ENCODE results near the gene AK2. TPM values are rescaled to one million over a fixed set of nuclear protein-coding genes. Genes with fewer than 3 reads are reported as not detected.

The AK2 gene
- total and polyA plus RNA-seq, 10 of the 15 experiments (the other 5 are each of a cell fraction or from before 2014, with no cell fraction given) = 52.3 to 500 (median 278) TPM

DNA sequence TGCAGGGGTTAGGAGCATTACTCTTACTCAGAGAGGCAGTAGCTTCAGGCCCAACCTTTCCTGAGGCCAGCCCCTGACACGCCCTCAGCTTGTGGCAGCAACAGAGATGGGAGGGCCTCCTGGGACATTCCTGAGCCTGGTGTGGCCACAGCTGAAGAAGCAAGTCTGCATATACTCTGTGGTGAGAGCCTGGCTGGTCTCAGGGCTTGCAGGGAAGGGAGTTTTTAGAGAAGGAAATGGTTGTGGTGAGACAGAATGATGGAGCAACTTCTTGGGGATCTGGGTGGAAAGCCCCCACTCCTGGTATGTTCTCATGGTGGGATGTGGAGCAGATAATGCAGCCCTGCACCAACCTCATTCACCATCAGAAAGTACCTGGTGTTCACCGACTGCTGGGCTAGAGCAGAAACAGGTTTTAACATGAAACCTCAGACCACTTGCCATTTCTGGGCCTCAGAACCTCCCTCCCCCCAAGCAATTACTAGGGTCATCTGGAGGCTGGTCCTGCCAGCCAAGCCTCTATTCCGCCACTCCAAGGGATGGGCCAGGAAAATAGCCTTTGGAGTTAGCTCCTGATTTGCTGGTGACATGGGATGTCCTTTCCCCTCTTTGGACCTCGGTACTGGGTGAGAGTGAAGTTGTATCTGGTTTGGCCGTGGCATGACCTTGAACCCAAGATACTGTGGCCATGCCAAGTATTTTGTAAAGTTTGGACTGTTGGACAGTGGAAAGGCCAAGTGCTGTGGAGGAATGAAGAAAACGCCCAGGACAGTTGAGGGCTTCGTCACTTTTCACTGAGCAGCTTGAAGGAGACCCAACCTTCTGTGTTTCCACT lies 44.0 kb downstream of the AK2 start (continued):
- TF ChIP-seq, protein P1, sequence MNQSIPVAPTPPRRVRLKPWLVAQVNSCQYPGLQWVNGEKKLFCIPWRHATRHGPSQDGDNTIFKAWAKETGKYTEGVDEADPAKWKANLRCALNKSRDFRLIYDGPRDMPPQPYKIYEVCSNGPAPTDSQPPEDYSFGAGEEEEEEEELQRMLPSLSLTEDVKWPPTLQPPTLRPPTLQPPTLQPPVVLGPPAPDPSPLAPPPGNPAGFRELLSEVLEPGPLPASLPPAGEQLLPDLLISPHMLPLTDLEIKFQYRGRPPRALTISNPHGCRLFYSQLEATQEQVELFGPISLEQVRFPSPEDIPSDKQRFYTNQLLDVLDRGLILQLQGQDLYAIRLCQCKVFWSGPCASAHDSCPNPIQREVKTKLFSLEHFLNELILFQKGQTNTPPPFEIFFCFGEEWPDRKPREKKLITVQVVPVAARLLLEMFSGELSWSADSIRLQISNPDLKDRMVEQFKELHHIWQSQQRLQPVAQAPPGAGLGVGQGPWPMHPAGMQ (IDR thresholded peaks at IDR 0.05; ENCODE audit: borderline replicate concordance) = no peak
- peak in 1 of 2 experiments; percentile 64; a peak in 1 of 4 replicates for TF ChIP-seq ETV6 (conservative IDR thresholded peaks at IDR 0.05 in 1 of 2, IDR thresholded peaks at IDR 0.05 in 1 of 2; ENCODE audit: borderline replicate concordance in 1 of 2, low read depth in 1 of 2)
- no peak for TF ChIP-seq ZNF384 (IDR thresholded peaks at IDR 0.05; ENCODE audit: borderline replicate concordance, low read depth, low read length)
- TF ChIP-seq EGR1 (IDR thresholded peaks at IDR 0.05; ENCODE audit: borderline replicate concordance in 1 of 2, low read depth in 2 of 2, low read length in 2 of 2) = no peak
- TF ChIP-seq SREBF1 (IDR thresholded peaks at IDR 0.05; ENCODE audit: low read length) = no peak
- no peak for TF ChIP-seq NRF1 (conservative IDR thresholded peaks at IDR 0.05; ENCODE audit: low read depth, low read length)
- no peak for TF ChIP-seq SREBF2 (IDR thresholded peaks at IDR 0.05; ENCODE audit: low read length)
- TF ChIP-seq POLR2AphosphoS5 (IDR thresholded peaks at IDR 0.05; ENCODE audit: low read length) = 0 out of 2 replicates have a peak, but pooled peaks have one; percentile 47
- TF ChIP-seq, protein P2, sequence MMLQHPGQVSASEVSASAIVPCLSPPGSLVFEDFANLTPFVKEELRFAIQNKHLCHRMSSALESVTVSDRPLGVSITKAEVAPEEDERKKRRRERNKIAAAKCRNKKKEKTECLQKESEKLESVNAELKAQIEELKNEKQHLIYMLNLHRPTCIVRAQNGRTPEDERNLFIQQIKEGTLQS (IDR thresholded peaks at IDR 0.05; ENCODE audit: borderline replicate concordance, extremely low read depth, low read depth, low read length) = no peak
- TF ChIP-seq KDM1A (IDR thresholded peaks at IDR 0.05; ENCODE audit: borderline replicate concordance) = no peak
- TF ChIP-seq HDAC2 (IDR thresholded peaks at IDR 0.05) = 0 out of 2 replicates have a peak, but pooled peaks have one; percentile 17
- peak; percentile 88 for TF ChIP-seq POU2F2 (IDR thresholded peaks at IDR 0.05; ENCODE audit: borderline replicate concordance, low read depth, low read length)
- TF ChIP-seq CEBPB (IDR thresholded peaks at IDR 0.05; ENCODE audit: borderline replicate concordance in 1 of 2, low read depth in 2 of 2, low read length in 2 of 2) = 0 out of 4 replicates have a peak, but pooled peaks of 1 of the 2 experiments have one; percentile 28
- no peak for TF ChIP-seq MEF2A (IDR thresholded peaks at IDR 0.05; ENCODE audit: insufficient read depth, low read depth, low read length)
- TF ChIP-seq, protein P3, sequence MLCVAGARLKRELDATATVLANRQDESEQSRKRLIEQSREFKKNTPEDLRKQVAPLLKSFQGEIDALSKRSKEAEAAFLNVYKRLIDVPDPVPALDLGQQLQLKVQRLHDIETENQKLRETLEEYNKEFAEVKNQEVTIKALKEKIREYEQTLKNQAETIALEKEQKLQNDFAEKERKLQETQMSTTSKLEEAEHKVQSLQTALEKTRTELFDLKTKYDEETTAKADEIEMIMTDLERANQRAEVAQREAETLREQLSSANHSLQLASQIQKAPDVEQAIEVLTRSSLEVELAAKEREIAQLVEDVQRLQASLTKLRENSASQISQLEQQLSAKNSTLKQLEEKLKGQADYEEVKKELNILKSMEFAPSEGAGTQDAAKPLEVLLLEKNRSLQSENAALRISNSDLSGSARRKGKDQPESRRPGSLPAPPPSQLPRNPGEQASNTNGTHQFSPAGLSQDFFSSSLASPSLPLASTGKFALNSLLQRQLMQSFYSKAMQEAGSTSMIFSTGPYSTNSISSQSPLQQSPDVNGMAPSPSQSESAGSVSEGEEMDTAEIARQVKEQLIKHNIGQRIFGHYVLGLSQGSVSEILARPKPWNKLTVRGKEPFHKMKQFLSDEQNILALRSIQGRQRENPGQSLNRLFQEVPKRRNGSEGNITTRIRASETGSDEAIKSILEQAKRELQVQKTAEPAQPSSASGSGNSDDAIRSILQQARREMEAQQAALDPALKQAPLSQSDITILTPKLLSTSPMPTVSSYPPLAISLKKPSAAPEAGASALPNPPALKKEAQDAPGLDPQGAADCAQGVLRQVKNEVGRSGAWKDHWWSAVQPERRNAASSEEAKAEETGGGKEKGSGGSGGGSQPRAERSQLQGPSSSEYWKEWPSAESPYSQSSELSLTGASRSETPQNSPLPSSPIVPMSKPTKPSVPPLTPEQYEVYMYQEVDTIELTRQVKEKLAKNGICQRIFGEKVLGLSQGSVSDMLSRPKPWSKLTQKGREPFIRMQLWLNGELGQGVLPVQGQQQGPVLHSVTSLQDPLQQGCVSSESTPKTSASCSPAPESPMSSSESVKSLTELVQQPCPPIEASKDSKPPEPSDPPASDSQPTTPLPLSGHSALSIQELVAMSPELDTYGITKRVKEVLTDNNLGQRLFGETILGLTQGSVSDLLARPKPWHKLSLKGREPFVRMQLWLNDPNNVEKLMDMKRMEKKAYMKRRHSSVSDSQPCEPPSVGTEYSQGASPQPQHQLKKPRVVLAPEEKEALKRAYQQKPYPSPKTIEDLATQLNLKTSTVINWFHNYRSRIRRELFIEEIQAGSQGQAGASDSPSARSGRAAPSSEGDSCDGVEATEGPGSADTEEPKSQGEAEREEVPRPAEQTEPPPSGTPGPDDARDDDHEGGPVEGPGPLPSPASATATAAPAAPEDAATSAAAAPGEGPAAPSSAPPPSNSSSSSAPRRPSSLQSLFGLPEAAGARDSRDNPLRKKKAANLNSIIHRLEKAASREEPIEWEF (IDR thresholded peaks at IDR 0.05; ENCODE audit: insufficient replicate concordance, low read depth, low read length) = peak; percentile 84
- TF ChIP-seq EP300 (IDR thresholded peaks at IDR 0.05; ENCODE audit: borderline replicate concordance in 1 of 2, control insufficient read depth in 1 of 2, low read depth in 2 of 2, low read length in 2 of 2) = peak; percentile 58 to 91
- peak; percentile 99 for TF ChIP-seq IKZF1 (conservative IDR thresholded peaks at IDR 0.05)
- TF ChIP-seq RBBP5 (conservative IDR thresholded peaks at IDR 0.05) = no peak
